Non-pigmented ciliary epithelial cell (primary cell): Measurements from ENCODE around the gene NME4.
"Not testable (repeated sequence)": the region's sequence is repeated elsewhere in the genome, so short reads cannot be mapped to it uniquely, and the experiment has no call there.

Experiments used
- DNase-seq: peaks from one replicate; pipeline ENCODE4 v3.0.0-alpha.2; 2010; ENCODE audit warnings: low read depth

Gene NME4

GRCh38 chr16:377419-377951, 19.5 kb upstream of the NME4 start:
- no peak for DNase-seq

GRCh38 chr16:378113-378820, 18.7 kb upstream of the NME4 start:
- not testable (repeated sequence) for DNase-seq

- DNase-seq = no peak
These were observed 18.2 kb upstream of the NME4 start for GRCh38 chr16:378821-379182.

GRCh38 chr16:379183-379960, 17.6 kb upstream of the NME4 start:
- DNase-seq = no peak

- no peak for DNase-seq
These were observed 16.8 kb upstream of the NME4 start for GRCh38 chr16:379961-380761.

- no peak for DNase-seq
These were observed 16.3 kb upstream of the NME4 start for GRCh38 chr16:380762-381011.

GRCh38 chr16:381012-381788, 15.8 kb upstream of the NME4 start:
- DNase-seq = no peak

GRCh38 chr16:381789-382717, 14.9 kb upstream of the NME4 start, which contains the start of gene PGAP6:
Gene PGAP6 (minus strand): TSS chr16:381978. CDS start chr16:381821, 157 bp downstream.
- no peak for DNase-seq

GRCh38 chr16:383326-384051, 13.5 kb upstream of the NME4 start:
- DNase-seq = no peak

GRCh38 chr16:386641-387156, 10.3 kb upstream of the NME4 start:
- DNase-seq = no peak

- not testable (repeated sequence) for DNase-seq
These were observed 9.0 kb upstream of the NME4 start for GRCh38 chr16:387761-388666.

GRCh38 chr16:389352-389751, 7.6 kb upstream of the NME4 start:
- DNase-seq = no peak

GRCh38 chr16:391885-392335, 5.1 kb upstream of the NME4 start:
- DNase-seq = peak; percentile 17

GRCh38 chr16:392450-393030, 4.5 kb upstream of the NME4 start:
- DNase-seq = no peak

- DNase-seq = no peak
These were observed 800 bp upstream of the NME4 start for GRCh38 chr16:396199-396598.

GRCh38 chr16:396605-397004, 394 bp upstream of the NME4 start:
- DNase-seq = no peak

GRCh38 chr16:397736-398332, 835 bp downstream of the NME4 start:
- DNase-seq = no peak
